ENCODE measurements around the gene ATP6V0E1.
A peak's percentile ranks its signal among the peaks of the same experiment; 100 is the strongest.

The ATP6V0E1 gene

GRCh38 chr5:172956936-172957335 lies 26.6 kb upstream of the ATP6V0E1 start:
- peaks cover 8% of the 10 kb centered on the region for H3K36me3 ChIP-seq
- no peak for DNase-seq
- no peak overlapping the region for H3K4me3 ChIP-seq (ENCODE audit: low read depth, low read length)
- no peak for TF ChIP-seq CTCF (IDR thresholded peaks at IDR 0.05; ENCODE audit: low read depth, low read length)
- H3K27ac ChIP-seq, result no peak overlapping the region
- no peaks in the 10 kb centered on the region for H3K9me3 ChIP-seq (ENCODE audit: severe bottlenecking)
- H3K27me3 ChIP-seq (ENCODE audit: insufficient read depth, low read depth, severe bottlenecking), result no peaks in the 10 kb centered on the region

GRCh38 chr5:172957458-172957857 lies 26.1 kb upstream of the ATP6V0E1 start:
- no peak overlapping the region for H3K27ac ChIP-seq
- H3K27me3 ChIP-seq (ENCODE audit: insufficient read depth, low read depth, severe bottlenecking), result no peaks in the 10 kb centered on the region
- peaks cover 12% of the 10 kb centered on the region for H3K36me3 ChIP-seq
- DNase-seq, result no peak
- no peaks in the 10 kb centered on the region for H3K9me3 ChIP-seq (ENCODE audit: severe bottlenecking)
- no peak overlapping the region for H3K4me3 ChIP-seq (ENCODE audit: low read depth, low read length)
- no peak for TF ChIP-seq CTCF (IDR thresholded peaks at IDR 0.05; ENCODE audit: low read depth, low read length)

GRCh38 chr5:172958331-172959046 lies 25.1 kb upstream of the ATP6V0E1 start:
- H3K4me3 ChIP-seq (ENCODE audit: low read depth, low read length), result peak overlapping the region; percentile 97
- H3K27me3 ChIP-seq (ENCODE audit: insufficient read depth, low read depth, severe bottlenecking), result no peaks in the 10 kb centered on the region
- TF ChIP-seq CTCF (IDR thresholded peaks at IDR 0.05; ENCODE audit: low read depth, low read length), result no peak
- DNase-seq, result peak; percentile 68
- H3K36me3 ChIP-seq, result peaks cover 13% of the 10 kb centered on the region
- peak overlapping the region; percentile 79 for H3K27ac ChIP-seq
- H3K9me3 ChIP-seq (ENCODE audit: severe bottlenecking), result no peaks in the 10 kb centered on the region

GRCh38 chr5:172959824-172960799 lies 23.5 kb upstream of the ATP6V0E1 start:
- no peak for TF ChIP-seq CTCF (IDR thresholded peaks at IDR 0.05; ENCODE audit: low read depth, low read length)
- no peak for DNase-seq
- H3K9me3 ChIP-seq (ENCODE audit: severe bottlenecking), result no peaks in the 10 kb centered on the region
- H3K27ac ChIP-seq, result peak overlapping the region; percentile 79
- H3K4me3 ChIP-seq (ENCODE audit: low read depth, low read length), result peak overlapping the region; percentile 97
- no peaks in the 10 kb centered on the region for H3K27me3 ChIP-seq (ENCODE audit: insufficient read depth, low read depth, severe bottlenecking)
- peaks cover 22% of the 10 kb centered on the region for H3K36me3 ChIP-seq

GRCh38 chr5:172969921-172970320 lies 13.7 kb upstream of the ATP6V0E1 start:
- no peak for DNase-seq
- TF ChIP-seq CTCF (IDR thresholded peaks at IDR 0.05; ENCODE audit: low read depth, low read length), result no peak
- Histone ChIP-seq H3K27ac (no peak overlapping the region), H3K27me3 (ENCODE audit: insufficient read depth, low read depth, severe bottlenecking) (no peaks in the 10 kb centered on the region), H3K9me3 (ENCODE audit: severe bottlenecking) (no peaks in the 10 kb centered on the region), H3K36me3 (peaks cover 20% of the 10 kb centered on the region), H3K4me3 (ENCODE audit: low read depth, low read length) (no peak overlapping the region)
